Renal cortical epithelial cell (primary cell): ENCODE results near the gene RABL6. TPM values are rescaled to one million over a fixed set of nuclear protein-coding genes. Genes with fewer than 3 reads are reported as not detected.
A peak's percentile ranks its signal among the peaks of the same experiment; 100 is the strongest.
"Not testable (repeated sequence)": the region's sequence is repeated elsewhere in the genome, so short reads cannot be mapped to it uniquely, and the experiment has no call there.

Experiments
- DNase-seq: peaks from one replicate; pipeline ENCODE4 v3.0.0-alpha.2; 2011; ENCODE audit warnings: low read depth
- total RNA-seq: library from RNA; depleted of rRNA; stranded (reverse); fragments of >200 nt; gene quantifications from 2 replicates; pipeline ENCODE4 v1.2.3, GENCODE V29; 2014

The RABL6 gene
- total RNA-seq, 1 donor from 2014 or later: 51.1 TPM

- DNase-seq: no peak
Measured at GRCh38 chr9:136794281-136794999, 13.3 kb upstream of the RABL6 start.

GRCh38 chr9:136795000-136795348 is 12.8 kb upstream of the RABL6 start:
- no peak for DNase-seq

GRCh38 chr9:136796238-136796774 is 11.4 kb upstream of the RABL6 start, which contains the start of gene CCDC183:
Gene CCDC183, plus strand, starts transcription at chr9:136796338. Its CDS starts 60 bp downstream, at chr9:136796398.
- DNase-seq: no peak

- not testable (repeated sequence) for DNase-seq
Measured at GRCh38 chr9:136796775-136797347, 10.9 kb upstream of the RABL6 start.

- DNase-seq: no peak
Measured at GRCh38 chr9:136798708-136799078, 9.1 kb upstream of the RABL6 start.

- no peak for DNase-seq
Measured at GRCh38 chr9:136799079-136799853, 8.5 kb upstream of the RABL6 start.

- peak; percentile 58 for DNase-seq
Measured at GRCh38 chr9:136799854-136800657, 7.7 kb upstream of the RABL6 start.

GRCh38 chr9:136802321-136802720 is 5.4 kb upstream of the RABL6 start:
- DNase-seq: no peak

GRCh38 chr9:136803009-136803550 is 4.7 kb upstream of the RABL6 start:
- not testable (repeated sequence) for DNase-seq

GRCh38 chr9:136803551-136804508 is 3.9 kb upstream of the RABL6 start:
- DNase-seq: no peak

- DNase-seq: no peak
Measured at GRCh38 chr9:136804509-136805206, 3.1 kb upstream of the RABL6 start.

GRCh38 chr9:136805207-136805740 is 2.5 kb upstream of the RABL6 start:
- no peak for DNase-seq

- DNase-seq: no peak
Measured at GRCh38 chr9:136806067-136806466, 1.7 kb upstream of the RABL6 start.

GRCh38 chr9:136806631-136807201 is 1.0 kb upstream of the RABL6 start:
- DNase-seq: no peak

- no peak for DNase-seq
Measured at GRCh38 chr9:136808075-136808805, 492 bp downstream of the RABL6 start.

GRCh38 chr9:136808806-136809158 is 1.0 kb downstream of the RABL6 start:
- peak; percentile 37 for DNase-seq

GRCh38 chr9:136814725-136815421 is 7.1 kb downstream of the RABL6 start:
- DNase-seq: no peak

GRCh38 chr9:136815422-136815782 is 7.7 kb downstream of the RABL6 start:
- no peak for DNase-seq
